Measurements from ENCODE around the gene ZYX. TPM values are rescaled to one million over a fixed set of nuclear protein-coding genes. Genes with fewer than 3 reads are reported as not detected.
A peak's percentile ranks its signal among the peaks of the same experiment; 100 is the strongest.

The ZYX gene
- total and polyA plus RNA-seq, 9 of the 15 experiments (the other 6 are each of a cell fraction or from before 2014, with no cell fraction given) = 1.8 to 130 (median 15.7) TPM

DNA sequence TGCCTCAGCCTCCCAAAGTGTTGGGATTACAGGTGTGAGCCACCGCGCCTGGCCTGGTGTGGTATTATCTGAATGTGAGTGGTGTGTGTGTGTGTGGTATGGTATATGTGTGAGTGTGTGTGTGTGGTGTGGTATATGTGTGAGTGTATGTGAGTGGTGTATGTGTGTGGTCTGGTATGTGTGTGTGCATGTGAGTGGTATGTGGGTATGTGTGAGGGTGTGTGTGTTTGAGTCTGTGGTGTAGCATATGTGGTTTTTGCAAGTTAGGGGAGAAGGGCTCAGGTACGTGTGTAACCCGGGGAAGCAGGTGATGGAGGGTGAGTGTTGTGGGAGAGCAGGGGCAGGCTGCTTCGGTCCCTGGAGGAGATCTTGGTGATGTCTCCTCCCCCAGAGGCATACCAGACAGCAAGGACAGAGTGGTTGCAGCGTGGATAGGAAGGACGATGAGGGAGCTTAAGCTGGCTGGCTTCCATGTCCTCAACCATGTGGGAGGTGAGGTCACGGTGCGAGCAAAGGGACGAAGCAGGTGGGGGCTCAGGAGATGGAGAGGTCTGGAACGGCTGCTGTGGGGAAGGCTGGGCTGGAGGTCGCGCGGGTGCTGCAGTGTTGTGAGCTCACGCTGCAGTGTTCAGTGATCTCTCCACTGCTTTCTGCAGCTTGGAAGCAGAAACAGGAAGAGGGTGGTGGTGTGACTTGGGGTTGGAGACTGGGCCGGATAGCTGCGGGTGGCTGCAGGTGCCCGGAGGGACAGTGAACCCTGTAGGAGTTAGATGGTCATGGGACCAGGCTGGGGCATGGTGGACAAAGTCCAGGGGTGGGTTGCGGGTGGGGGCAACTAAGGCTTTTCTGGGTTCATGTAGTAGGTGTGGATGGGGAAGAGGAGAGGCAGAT lies 5.0 kb downstream of the ZYX start (continued):
- TF ChIP-seq GATA2 (CRISPR knock-in tag; IDR thresholded peaks at IDR 0.05) = no peak
- TF ChIP-seq ELF4 (CRISPR knock-in tag; IDR thresholded peaks at IDR 0.05) = peak; percentile 92; the same call in 1 of the 2 replicates
- TF ChIP-seq SAFB2 (IDR thresholded peaks at IDR 0.05; ENCODE audit: borderline replicate concordance, low read depth, low read length, severe bottlenecking) = no peak
- TF ChIP-seq ZSCAN29 (IDR thresholded peaks at IDR 0.05) = no peak
- peak; percentile 87; the same call in 1 of the 2 replicates for TF ChIP-seq LARP7 (IDR thresholded peaks at IDR 0.05)
- TF ChIP-seq ZNF232 (CRISPR knock-in tag; IDR thresholded peaks at IDR 0.05) = no peak
- TF ChIP-seq ZNF699 (CRISPR knock-in tag; IDR thresholded peaks at IDR 0.05; ENCODE audit: insufficient replicate concordance) = no peak
- TF ChIP-seq, protein P1, sequence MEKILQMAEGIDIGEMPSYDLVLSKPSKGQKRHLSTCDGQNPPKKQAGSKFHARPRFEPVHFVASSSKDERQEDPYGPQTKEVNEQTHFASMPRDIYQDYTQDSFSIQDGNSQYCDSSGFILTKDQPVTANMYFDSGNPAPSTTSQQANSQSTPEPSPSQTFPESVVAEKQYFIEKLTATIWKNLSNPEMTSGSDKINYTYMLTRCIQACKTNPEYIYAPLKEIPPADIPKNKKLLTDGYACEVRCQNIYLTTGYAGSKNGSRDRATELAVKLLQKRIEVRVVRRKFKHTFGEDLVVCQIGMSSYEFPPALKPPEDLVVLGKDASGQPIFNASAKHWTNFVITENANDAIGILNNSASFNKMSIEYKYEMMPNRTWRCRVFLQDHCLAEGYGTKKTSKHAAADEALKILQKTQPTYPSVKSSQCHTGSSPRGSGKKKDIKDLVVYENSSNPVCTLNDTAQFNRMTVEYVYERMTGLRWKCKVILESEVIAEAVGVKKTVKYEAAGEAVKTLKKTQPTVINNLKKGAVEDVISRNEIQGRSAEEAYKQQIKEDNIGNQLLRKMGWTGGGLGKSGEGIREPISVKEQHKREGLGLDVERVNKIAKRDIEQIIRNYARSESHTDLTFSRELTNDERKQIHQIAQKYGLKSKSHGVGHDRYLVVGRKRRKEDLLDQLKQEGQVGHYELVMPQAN (IDR thresholded peaks at IDR 0.05; ENCODE audit: borderline replicate concordance) = 0 out of 2 replicates have a peak, but pooled peaks have one; percentile 32
- TF ChIP-seq TARDBP (IDR thresholded peaks at IDR 0.05) = peak; percentile 99
- no peak for TF ChIP-seq MAX (CRISPR knock-in tag; IDR thresholded peaks at IDR 0.05)
- TF ChIP-seq FOXK1 (CRISPR knock-in tag; IDR thresholded peaks at IDR 0.05; ENCODE audit: borderline replicate concordance) = no peak
- TF ChIP-seq, protein P2, sequence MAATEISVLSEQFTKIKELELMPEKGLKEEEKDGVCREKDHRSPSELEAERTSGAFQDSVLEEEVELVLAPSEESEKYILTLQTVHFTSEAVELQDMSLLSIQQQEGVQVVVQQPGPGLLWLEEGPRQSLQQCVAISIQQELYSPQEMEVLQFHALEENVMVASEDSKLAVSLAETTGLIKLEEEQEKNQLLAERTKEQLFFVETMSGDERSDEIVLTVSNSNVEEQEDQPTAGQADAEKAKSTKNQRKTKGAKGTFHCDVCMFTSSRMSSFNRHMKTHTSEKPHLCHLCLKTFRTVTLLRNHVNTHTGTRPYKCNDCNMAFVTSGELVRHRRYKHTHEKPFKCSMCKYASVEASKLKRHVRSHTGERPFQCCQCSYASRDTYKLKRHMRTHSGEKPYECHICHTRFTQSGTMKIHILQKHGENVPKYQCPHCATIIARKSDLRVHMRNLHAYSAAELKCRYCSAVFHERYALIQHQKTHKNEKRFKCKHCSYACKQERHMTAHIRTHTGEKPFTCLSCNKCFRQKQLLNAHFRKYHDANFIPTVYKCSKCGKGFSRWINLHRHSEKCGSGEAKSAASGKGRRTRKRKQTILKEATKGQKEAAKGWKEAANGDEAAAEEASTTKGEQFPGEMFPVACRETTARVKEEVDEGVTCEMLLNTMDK (IDR thresholded peaks at IDR 0.05; ENCODE audit: borderline replicate concordance, insufficient read depth, low read depth, low read length, poor library complexity, severe bottlenecking) = no peak
- no peak for TF ChIP-seq RAD21 (CRISPR knock-in tag; conservative IDR thresholded peaks at IDR 0.05 in 1 of 2, IDR thresholded peaks at IDR 0.05 in 1 of 2)
- no peak for TF ChIP-seq CREB5 (CRISPR knock-in tag; IDR thresholded peaks at IDR 0.05)
- peak; percentile 78 for TF ChIP-seq POLR2A (conservative IDR thresholded peaks at IDR 0.05)
- TF ChIP-seq, protein P3, sequence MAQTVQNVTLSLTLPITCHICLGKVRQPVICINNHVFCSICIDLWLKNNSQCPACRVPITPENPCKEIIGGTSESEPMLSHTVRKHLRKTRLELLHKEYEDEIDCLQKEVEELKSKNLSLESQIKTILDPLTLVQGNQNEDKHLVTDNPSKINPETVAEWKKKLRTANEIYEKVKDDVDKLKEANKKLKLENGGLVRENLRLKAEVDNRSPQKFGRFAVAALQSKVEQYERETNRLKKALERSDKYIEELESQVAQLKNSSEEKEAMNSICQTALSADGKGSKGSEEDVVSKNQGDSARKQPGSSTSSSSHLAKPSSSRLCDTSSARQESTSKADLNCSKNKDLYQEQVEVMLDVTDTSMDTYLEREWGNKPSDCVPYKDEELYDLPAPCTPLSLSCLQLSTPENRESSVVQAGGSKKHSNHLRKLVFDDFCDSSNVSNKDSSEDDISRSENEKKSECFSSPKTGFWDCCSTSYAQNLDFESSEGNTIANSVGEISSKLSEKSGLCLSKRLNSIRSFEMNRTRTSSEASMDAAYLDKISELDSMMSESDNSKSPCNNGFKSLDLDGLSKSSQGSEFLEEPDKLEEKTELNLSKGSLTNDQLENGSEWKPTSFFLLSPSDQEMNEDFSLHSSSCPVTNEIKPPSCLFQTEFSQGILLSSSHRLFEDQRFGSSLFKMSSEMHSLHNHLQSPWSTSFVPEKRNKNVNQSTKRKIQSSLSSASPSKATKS (CRISPR knock-in tag; IDR thresholded peaks at IDR 0.05) = no peak
- TF ChIP-seq, protein P4, sequence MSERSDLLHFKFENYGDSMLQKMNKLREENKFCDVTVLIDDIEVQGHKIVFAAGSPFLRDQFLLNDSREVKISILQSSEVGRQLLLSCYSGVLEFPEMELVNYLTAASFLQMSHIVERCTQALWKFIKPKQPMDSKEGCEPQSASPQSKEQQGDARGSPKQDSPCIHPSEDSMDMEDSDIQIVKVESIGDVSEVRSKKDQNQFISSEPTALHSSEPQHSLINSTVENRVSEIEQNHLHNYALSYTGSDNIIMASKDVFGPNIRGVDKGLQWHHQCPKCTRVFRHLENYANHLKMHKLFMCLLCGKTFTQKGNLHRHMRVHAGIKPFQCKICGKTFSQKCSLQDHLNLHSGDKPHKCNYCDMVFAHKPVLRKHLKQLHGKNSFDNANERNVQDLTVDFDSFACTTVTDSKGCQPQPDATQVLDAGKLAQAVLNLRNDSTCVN (CRISPR knock-in tag; IDR thresholded peaks at IDR 0.05) = peak; percentile 99; the same call in 1 of the 2 replicates

Data from K562 (cell line).